Raji (cell line): ENCODE data around the gene SIGLEC14.
"Not testable (repeated sequence)": the region's sequence is repeated elsewhere in the genome, so short reads cannot be mapped to it uniquely, and the experiment has no call there.

Source experiments
- POLR2A ChIP-seq: IDR thresholded peaks from 2 replicates; pipeline ENCODE4 v1.6.1; 2011; ENCODE audit warnings: low read depth, low read length, control low read depth; ENCODE audit not compliant: insufficient read depth

Gene SIGLEC14

GRCh38 chr19:51640386-51640785 lies 6.2 kb downstream of the SIGLEC14 start:
- TF ChIP-seq POLR2A: no peak

DNA sequence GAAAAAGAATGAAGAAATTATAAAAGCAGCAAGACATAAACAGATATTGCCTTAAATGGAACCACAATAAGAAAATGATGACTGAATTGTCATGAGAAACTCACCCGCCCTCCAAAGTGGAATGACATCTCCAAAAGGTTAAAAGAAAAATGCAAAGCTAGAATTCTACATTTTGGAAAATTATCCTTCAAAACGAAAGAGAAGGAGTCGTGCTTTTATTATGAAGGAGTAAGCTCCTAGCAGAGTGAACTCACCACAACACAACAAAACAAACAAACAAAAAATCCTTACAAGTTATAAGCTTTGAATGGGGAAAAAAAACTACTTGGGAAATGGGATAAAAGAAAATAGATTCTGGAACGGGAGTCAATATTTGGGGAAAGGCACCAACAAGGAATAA lies 6.7 kb downstream of the SIGLEC14 start:
- no peak for TF ChIP-seq POLR2A

- TF ChIP-seq POLR2A: no peak
Observed at GRCh38 chr19:51637362-51637978, 9.2 kb downstream of the SIGLEC14 start.

DNA sequence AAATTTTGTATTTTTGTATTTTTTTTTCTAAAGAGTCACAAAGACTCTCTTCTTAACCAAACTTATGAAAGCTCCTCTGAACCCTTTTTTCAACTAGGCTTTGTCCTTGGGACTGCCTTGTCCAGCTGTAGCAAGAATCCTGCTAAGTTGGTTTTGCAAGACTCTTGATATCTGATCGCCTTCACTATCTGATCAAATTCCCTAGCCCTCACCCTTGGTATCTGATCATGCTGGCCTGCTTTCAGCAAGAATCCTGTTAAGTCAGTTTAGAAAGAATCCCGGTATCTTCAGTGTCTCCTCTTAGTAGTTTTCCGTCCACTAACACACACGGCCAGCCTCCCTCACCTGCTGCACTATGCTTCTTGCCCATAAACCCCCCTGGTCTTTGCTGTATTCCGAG lies 14.5 kb downstream of the SIGLEC14 start:
- no peak for TF ChIP-seq POLR2A

DNA sequence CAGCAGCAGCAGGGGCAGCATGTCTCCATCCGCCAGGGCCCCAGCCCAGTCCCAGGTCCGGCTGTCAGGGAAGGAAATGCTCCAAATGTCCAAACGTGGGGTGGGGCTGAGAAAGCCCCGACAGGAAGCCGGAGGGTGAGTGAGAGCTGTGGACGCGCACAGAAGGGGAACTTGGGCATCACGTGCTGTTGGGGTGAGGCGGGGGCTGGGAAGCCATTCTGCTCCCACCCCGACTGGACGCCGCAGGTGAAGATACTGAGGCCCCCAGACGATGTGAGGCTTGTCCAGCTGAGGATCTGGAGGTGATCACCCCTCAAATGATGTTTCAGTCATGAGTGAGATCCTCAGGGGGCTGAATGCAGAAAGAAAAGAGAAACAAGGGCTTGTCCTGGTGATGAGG lies 16.3 kb downstream of the SIGLEC14 start, which contains the start of gene SIGLEC5:
TSS of gene SIGLEC5 (minus strand) at position 87 of the 400 bp plus-strand sequence. CDS start at position 21, 66 bp downstream.
- TF ChIP-seq POLR2A: not testable (repeated sequence)

GRCh38 chr19:51628153-51628939 lies 18.3 kb downstream of the SIGLEC14 start:
- TF ChIP-seq POLR2A: no peak

DNA sequence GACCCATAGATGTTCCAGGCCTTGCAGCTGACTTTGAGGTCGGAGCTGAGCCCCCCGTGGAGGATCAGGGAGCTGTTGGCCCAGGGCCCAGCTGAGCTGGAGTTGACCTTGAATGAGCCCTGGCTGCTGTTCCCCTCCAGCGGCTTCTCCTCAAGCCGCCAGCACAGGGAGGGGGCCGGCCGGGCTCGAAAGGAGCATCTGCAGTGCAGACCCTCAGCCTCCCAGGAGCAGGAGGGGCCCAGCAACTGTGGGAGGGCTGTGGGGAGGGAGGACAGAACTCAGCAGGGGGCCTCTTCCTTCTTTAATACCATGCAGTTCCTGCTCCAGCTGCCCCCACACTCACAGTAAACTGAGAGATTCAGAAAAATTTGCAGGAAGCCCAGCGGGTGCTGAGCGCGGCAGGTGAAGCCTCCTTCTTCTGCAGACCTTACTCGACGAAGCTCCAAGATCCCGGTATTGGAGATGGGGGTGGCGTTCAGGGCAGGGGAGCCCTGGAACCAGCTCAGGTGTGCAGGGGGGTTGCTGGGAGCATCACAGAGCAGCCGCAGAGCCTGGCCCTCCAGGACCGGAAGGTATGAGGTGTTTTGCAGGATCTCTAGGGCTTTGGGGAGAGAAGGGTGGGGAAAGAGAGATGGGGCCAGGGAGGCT lies 19.0 kb downstream of the SIGLEC14 start:
- no peak for TF ChIP-seq POLR2A

DNA sequence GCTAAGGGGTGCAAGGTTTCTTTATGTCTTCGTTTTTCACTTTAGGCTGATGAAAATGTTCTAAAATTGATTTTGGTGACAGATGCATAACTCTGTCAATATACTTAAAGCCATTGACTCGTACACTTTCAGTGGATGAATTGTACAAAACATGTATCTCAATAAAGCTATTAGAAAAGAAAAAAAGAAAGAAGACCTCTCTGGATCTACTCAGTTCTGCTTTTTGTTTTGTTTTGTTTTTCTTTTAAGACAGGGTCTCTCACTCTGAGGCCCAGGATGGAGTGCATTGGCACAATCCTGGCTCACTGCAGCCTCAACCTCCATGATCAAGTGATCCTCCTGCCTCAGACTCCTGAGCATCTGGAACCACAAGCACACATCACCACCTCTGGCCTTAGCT lies 19.9 kb downstream of the SIGLEC14 start:
- TF ChIP-seq POLR2A: no peak

- no peak for TF ChIP-seq POLR2A
Observed at GRCh38 chr19:51621178-51621577, 25.4 kb downstream of the SIGLEC14 start.

DNA sequence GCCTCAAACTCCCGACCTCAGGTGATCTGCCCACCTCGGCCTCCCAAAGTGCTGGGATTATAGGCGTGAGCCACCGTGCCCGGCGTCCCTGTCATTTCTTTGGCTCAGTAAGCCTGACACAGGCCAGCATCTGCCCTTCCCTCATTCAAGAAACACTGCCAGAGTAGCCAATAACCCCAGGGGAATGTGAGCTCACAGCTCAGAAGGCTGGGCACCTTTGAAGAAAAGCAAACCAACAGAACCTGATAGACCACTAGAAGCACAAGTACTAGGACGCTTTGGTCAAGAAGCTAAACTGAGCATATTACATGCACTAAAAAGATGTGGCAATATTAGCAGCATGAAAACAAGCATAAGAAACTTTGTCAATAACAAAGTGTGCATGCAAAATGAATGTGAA lies 30.6 kb downstream of the SIGLEC14 start:
- TF ChIP-seq POLR2A: no peak

DNA sequence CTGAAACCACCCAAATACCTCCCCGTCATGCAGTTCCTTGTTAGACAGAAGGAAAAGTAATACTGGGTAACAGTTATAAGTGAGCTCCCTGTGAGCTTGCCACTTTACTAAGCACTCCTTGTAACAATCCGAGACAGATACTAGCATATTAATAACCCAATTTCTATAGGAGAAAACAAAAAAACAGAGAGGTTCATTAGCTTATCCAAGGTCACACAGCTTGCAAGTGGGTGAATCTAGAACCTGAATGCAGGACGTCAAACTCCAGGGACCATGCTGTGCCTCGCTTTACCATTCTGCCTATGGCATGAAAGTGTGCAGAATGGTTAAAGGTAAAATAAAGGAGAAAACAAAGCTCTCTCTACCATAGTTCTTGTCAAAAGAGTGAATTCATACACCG lies 31.8 kb downstream of the SIGLEC14 start:
- TF ChIP-seq POLR2A: no peak

GRCh38 chr19:51610576-51610975 lies 36.0 kb downstream of the SIGLEC14 start:
- no peak for TF ChIP-seq POLR2A

DNA sequence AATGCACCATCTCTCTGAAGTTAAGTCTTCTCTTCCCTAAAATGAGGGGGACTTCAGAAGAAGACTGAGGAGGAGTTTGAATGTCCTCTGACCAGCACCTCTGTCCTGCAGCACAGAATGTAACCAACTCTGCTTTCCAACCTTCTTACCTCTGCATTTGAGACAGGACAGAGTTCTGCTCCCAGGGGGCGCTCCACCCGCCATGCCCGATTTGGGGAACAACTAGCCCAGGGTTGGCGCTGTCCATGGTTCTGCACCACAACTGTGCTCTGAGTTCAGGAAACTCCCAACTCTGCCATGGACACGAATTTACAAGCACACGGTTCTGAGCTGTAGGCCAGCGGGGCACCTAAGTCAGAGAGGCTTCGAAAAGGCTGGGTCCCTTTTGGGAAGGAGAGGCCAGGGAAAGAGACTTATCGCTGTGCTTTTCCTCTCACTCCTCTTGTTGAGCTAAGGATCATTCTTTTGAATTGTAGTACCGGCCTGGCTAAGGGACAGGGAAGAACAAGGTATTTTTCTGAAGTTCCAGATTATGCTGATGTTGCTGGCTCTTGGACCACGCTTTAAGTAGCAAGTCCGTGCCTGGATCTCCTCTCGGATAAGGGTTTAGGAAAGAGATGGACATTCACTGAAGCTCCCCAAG lies 38.6 kb downstream of the SIGLEC14 start:
- TF ChIP-seq POLR2A: no peak

- no peak for TF ChIP-seq POLR2A
Observed at GRCh38 chr19:51607077-51607476, 39.5 kb downstream of the SIGLEC14 start.

GRCh38 chr19:51602189-51602854 lies 44.3 kb downstream of the SIGLEC14 start:
- no peak for TF ChIP-seq POLR2A
